Chondrocyte (in vitro differentiated cells): Measurements from ENCODE around the gene NUDT1. TPM values are rescaled to one million over a fixed set of nuclear protein-coding genes. Genes with fewer than 3 reads are reported as not detected.

ENCODE experiments used
- DNase-seq: peaks from one replicate; pipeline ENCODE4 v3.0.0; 2021; ENCODE audit warnings: mixed read lengths, low spot score
- H3K27ac Mint-ChIP-seq: one replicate; pipeline ENCODE4 v1.8.0; 2021; ENCODE audit warnings: mild to moderate bottlenecking, moderate library complexity, mixed read lengths; ENCODE audit not compliant: unreplicated experiment
- H3K27me3 Mint-ChIP-seq: 2 replicates; pipeline ENCODE4 v1.8.0; 2021; ENCODE audit warnings: low read depth, mixed read lengths
- H3K36me3 Mint-ChIP-seq: 2 replicates; pipeline ENCODE4 v1.8.0; 2021; ENCODE audit warnings: low read depth, mixed read lengths
- H3K4me1 Mint-ChIP-seq: 2 replicates; pipeline ENCODE4 v1.8.0; 2021; ENCODE audit warnings: low read depth, mild to moderate bottlenecking, mixed read lengths
- H3K4me3 Mint-ChIP-seq: one replicate; pipeline ENCODE4 v1.8.0; 2021; ENCODE audit warnings: mild to moderate bottlenecking, moderate library complexity, mixed read lengths; ENCODE audit not compliant: unreplicated experiment
- H3K9me3 Mint-ChIP-seq: 2 replicates; pipeline ENCODE4 v1.8.0; 2021; ENCODE audit warnings: low read depth, mixed read lengths
- total RNA-seq: library from RNA; stranded (reverse); gene quantifications from 3 replicates; pipeline ENCODE4 v1.2.1, GENCODE V29; 2021
- TF ChIP-seq, protein P1 (sequence below): fragments of 200-600 bp; sonication (generic); IDR thresholded peaks from 2 replicates; pipeline ENCODE4 v1.5.0; 2021; ENCODE audit warnings: antibody characterized with exemption, mild to moderate bottlenecking, moderate library complexity

Gene NUDT1
- total RNA-seq, 1 donor from 2014 or later: 9.5 TPM

DNA sequence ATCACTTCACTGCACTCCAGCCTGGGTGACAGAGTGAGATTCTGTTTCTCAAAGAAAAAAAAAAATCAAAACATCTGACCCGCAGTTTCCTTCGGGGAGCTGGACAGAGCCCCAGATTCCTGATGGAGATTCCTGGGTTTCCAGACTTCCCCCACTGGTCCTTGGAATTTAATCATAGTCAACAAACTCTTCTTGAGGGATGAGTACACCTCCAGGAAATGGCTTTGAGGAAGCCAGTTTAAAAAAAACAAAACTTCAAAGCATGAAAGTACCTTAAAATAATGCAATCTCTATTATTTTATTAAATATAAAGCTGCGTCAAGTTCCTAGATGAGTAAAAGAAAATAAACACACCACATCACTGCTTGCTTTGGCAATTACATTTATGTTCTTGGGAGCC lies 8.1 kb upstream of the NUDT1 start:
- H3K9me3 Mint-ChIP-seq: no peaks in the 10 kb centered on the region
- TF ChIP-seq, protein P1, sequence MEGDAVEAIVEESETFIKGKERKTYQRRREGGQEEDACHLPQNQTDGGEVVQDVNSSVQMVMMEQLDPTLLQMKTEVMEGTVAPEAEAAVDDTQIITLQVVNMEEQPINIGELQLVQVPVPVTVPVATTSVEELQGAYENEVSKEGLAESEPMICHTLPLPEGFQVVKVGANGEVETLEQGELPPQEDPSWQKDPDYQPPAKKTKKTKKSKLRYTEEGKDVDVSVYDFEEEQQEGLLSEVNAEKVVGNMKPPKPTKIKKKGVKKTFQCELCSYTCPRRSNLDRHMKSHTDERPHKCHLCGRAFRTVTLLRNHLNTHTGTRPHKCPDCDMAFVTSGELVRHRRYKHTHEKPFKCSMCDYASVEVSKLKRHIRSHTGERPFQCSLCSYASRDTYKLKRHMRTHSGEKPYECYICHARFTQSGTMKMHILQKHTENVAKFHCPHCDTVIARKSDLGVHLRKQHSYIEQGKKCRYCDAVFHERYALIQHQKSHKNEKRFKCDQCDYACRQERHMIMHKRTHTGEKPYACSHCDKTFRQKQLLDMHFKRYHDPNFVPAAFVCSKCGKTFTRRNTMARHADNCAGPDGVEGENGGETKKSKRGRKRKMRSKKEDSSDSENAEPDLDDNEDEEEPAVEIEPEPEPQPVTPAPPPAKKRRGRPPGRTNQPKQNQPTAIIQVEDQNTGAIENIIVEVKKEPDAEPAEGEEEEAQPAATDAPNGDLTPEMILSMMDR: no peak
- H3K4me3 Mint-ChIP-seq: no peak overlapping the region
- H3K27me3 Mint-ChIP-seq: no peaks in the 10 kb centered on the region
- peaks cover 13% of the 10 kb centered on the region for H3K36me3 Mint-ChIP-seq
- peak overlapping the region; percentile 45 for H3K27ac Mint-ChIP-seq
- DNase-seq: no peak
- peaks cover 16% of the 10 kb centered on the region for H3K4me1 Mint-ChIP-seq

DNA sequence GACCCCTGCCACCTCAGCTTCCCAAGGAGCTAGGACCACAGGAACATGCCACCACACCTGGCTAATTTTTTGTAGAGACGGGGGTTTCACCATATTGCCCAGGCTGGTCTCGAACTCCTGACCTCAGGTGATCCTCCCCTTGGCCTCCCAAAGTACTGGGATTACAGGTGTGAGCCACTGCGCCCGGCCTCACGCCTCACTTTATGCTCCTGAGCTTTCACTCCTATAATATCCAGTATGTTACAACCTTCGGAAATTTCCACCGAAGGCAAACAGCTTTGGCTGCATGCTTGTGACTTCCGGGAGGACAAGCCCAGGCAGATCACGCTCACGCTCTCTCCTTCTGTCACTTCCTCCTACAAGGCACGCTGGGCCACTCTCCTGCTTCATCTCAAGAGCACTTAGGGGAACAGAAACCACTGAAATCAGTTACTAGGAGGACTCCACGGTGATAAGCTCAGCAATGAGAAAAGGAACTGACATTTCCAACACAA lies 4.9 kb upstream of the NUDT1 start:
- DNase-seq: no peak
- H3K4me1 Mint-ChIP-seq: peaks cover 15% of the 10 kb centered on the region
- H3K36me3 Mint-ChIP-seq: peaks cover 11% of the 10 kb centered on the region
- H3K9me3 Mint-ChIP-seq: no peaks in the 10 kb centered on the region
- H3K27me3 Mint-ChIP-seq: no peaks in the 10 kb centered on the region
- no peak overlapping the region for H3K27ac Mint-ChIP-seq
- no peak overlapping the region for H3K4me3 Mint-ChIP-seq
- TF ChIP-seq, protein P1: no peak

DNA sequence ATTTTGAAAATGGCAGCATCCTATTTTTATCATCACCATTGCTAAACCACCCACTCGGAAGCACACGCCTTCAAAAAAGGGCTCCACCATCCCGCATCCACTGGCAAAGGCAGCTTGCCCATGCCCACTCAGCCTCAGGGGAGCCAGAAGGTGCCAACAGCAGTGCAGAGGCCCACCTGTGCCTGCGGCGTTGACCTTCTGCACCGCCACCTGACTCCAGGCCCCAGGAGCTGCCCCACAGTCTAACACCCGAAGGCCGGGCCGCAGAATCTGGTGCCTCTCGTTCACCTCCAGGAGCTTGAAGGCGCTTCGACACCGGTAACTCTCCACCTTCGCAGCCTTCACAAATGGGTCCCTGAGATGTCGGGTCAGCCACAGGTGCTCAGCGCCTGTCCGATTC lies 2.8 kb upstream of the NUDT1 start:
- TF ChIP-seq, protein P1: no peak
- peaks cover 13% of the 10 kb centered on the region for H3K4me1 Mint-ChIP-seq
- peaks cover 11% of the 10 kb centered on the region for H3K36me3 Mint-ChIP-seq
- H3K27me3 Mint-ChIP-seq: no peaks in the 10 kb centered on the region
- H3K4me3 Mint-ChIP-seq: no peak overlapping the region
- H3K9me3 Mint-ChIP-seq: no peaks in the 10 kb centered on the region
- no peak for DNase-seq
- H3K27ac Mint-ChIP-seq: no peak overlapping the region

DNA sequence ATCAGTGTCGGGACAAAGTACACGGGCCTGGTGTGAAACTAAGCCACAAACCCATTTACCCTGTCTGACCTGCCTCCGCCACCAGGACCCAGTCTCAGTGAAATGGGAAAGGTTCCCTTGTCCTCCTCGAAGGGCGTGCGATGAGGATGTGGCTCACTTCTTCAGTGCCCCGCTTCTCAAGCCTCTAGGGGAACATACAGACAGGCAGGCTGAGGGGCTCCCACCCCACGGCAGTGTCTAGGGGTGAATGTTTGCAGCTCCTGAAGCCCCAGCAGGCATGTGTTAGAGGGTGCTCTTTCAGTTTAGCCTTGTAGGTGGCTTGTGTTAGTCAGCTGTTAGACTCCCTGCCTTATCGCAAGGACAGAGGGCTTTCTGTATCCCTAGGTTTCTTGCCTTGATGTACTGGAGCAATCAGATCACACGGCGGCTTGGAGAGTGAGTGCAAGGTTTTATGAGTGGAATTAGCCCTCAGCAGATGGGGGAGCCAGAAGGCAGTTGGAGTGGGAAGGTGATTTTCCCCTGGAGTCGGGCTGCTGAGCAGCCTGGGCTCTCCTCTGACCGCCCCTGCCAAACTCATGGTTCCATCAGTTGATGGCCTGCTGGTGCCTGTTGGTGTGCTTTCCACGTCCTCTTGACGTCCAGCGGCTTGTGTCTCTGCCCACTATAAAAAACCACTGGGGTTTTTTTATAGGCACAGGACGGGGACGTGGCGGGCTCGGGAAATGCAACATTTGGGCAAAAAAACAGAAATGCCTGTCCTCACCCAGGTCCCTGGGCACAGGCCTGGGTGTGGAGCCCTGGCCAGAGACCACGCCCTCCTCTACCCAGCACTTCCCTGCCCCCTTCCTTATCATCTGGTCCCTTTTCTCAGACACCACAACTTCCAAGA lies 759 bp downstream of the NUDT1 start:
- no peaks in the 10 kb centered on the region for H3K27me3 Mint-ChIP-seq
- peak overlapping the region; percentile 89 for H3K27ac Mint-ChIP-seq
- DNase-seq: no peak
- peaks cover 16% of the 10 kb centered on the region for H3K4me1 Mint-ChIP-seq
- no peaks in the 10 kb centered on the region for H3K9me3 Mint-ChIP-seq
- H3K4me3 Mint-ChIP-seq: peak overlapping the region; percentile 93
- TF ChIP-seq, protein P1: no peak
- H3K36me3 Mint-ChIP-seq: peaks cover 2% of the 10 kb centered on the region

DNA sequence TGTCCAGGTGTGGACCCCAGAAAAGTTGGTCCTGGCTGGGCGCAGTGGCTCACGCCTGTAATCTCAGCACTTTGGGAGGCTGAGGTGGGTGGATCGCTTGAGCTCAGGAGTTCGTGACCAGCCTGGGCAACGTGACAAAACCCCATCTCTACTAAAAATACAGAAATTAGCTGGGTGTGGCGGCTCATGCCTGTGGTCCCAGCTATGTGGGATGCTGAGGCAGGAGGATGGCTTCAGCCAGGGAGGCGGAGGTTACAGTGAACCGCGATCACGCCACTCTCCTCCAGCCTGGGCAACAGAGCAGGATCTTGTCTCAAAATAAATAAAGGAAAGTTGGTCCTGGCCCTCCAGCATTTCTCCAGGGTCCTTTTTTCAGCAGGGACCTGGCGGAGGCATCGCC lies 1.4 kb downstream of the NUDT1 start:
- peaks cover 19% of the 10 kb centered on the region for H3K4me1 Mint-ChIP-seq
- no peaks in the 10 kb centered on the region for H3K9me3 Mint-ChIP-seq
- peaks cover under 1% of the 10 kb centered on the region for H3K36me3 Mint-ChIP-seq
- DNase-seq: no peak
- no peak overlapping the region for H3K4me3 Mint-ChIP-seq
- TF ChIP-seq, protein P1: no peak
- no peaks in the 10 kb centered on the region for H3K27me3 Mint-ChIP-seq
- no peak overlapping the region for H3K27ac Mint-ChIP-seq
